ENCODE measurements around the gene LRRC15.

GRCh38 chr3:194387276-194387675 lies 17.7 kb upstream of the LRRC15 start:
- TF ChIP-seq CTCF (IDR thresholded peaks at IDR 0.05; ENCODE audit: low read length) (no peak), EZH2 (IDR thresholded peaks at IDR 0.05; ENCODE audit: borderline replicate concordance, low read length) (no peak)

All from OCI-LY1 (cell line).